Medulla oblongata (tissue), 1 donor: ENCODE data around the gene BCAS3.
"Not testable (repeated sequence)": the region's sequence is repeated elsewhere in the genome, so short reads cannot be mapped to it uniquely, and the experiment has no call there.

Experiments
- DNase-seq: peaks from one replicate; pipeline ENCODE4 v3.0.0-alpha.2; 2015; ENCODE audit errors: extremely low spot score

BCAS3 gene

DNA sequence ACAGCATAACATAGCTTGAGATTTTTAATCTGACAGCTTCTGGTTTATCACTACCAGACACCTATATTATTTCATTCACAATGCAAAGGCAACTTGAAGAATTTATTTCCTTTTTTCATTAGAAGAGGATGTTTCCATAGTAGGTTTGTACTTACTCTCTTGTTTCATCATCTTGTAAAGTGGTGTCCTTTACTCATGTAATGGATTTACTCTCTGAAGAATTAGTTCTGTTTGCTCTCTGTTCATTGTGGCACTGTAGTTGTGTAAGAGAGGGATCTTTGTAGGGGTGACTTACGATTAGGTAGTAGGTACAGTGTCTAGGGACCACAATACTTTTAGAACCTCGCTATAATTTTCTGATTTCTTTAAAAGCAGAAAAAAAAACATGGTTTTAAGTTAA, 256.1 kb downstream of the BCAS3 start:
- no peak for DNase-seq

DNA sequence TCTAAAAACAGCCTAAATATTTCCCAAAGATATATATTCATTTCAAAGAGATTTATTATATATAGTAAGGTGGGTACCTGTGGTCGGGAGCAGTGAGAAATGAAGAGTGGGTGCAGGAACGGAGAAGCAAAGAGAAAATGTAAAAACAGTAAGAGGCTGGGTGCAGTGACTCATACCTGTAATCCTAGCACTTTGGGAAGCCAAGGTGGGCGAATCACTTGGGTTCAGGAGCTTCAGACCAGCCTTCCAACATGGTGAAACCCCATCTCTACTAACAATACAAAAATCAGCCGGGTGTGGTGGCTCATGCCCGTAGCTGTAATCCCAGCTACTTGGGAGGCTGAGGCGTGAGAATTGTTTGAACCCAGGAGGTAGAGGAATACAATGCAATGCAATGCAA, 257.1 kb downstream of the BCAS3 start:
- no peak for DNase-seq

DNA sequence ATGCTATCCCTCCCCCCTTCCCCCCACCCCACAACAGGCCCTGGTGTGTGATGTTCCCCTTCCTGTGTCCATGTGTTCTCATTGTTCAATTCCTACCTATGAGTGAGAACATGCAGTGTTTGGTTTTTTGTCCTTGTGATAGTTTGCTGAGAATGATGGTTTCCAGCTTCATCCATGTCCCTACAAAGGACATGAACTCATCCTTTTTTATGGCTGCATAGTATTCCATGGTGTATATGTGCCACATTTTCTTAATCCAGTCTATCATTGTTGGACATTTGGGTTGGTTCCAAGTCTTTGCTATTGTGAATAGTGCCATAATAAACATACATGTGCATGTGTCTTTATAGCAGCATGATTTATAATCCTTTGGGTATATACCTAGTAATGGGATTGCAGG, 258.3 kb downstream of the BCAS3 start:
- DNase-seq: not testable (repeated sequence)

DNA sequence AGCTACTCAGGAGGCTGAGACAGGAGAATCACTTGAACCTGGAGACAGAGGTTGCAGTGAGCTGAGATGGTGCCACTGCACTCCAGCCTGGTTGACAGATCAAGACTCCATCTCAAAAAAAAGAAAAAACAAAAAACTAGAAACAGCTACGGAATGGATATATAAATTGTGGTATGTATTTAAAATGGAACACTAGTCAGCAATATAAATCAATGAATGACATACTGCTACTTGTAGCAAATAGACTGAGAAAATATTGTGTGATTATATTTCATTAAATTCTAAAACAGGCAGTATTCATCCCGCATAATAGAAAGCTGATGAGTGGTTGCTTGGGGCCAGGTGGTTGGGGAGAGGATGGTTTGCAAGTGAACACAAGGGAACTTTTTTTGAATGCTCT, 261.7 kb downstream of the BCAS3 start:
- DNase-seq: no peak

DNA sequence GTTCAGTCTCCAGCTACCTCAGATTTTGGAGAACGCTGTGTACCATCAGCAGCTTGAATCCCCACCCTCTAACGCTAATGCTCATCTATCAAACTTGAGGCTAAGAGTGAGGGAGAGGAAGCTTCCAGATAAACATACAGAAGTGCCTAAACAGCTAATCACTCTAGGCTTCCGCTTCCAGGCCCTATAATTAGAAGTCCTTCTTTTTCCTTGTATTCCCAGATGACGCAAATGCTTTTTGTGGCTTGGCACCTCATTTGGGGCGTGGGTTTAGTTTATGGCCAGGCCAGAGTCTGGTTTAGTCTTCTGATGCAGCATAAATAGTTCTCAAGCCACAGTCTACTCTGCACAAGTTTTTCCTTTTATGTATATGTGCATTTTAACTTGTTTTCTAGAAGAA, 263.4 kb downstream of the BCAS3 start:
- DNase-seq: peak; percentile 2

DNA sequence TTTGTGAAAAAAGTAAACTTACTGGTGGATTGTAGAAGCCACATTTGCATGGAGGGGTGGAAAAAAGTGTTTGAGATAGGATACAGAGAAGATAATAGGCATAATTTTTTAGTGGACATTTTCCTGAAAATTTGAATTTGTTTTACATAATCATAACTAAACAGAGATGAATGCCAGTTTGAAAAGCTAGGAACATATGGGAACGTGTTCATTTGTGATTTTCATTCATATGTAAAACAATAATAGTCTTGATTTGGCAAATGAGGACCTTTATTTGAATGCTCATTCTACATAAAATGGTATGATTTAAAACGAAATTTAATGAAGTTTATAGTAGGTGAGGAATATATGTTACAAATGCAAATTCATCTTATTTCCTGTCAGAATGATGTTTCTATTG, 263.9 kb downstream of the BCAS3 start:
- no peak for DNase-seq

DNA sequence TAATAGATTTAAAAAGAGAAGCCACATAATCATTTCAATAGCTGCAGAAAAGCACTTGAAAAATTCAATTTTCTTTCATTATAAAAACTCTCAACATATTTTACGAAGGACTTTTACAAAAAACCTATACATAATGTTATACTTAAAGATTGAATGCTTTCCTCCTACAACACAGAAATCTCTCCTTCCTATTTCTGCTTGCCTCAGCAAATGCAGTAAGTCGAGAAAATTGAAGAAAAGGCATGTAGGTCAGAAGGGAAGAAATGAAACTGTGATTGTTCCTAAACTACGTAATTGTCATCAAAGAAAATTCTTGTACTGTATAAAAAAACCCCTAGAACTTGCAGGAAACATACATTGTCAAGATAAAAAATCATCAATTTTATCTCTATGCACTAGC, 267.1 kb downstream of the BCAS3 start:
- no peak for DNase-seq

DNA sequence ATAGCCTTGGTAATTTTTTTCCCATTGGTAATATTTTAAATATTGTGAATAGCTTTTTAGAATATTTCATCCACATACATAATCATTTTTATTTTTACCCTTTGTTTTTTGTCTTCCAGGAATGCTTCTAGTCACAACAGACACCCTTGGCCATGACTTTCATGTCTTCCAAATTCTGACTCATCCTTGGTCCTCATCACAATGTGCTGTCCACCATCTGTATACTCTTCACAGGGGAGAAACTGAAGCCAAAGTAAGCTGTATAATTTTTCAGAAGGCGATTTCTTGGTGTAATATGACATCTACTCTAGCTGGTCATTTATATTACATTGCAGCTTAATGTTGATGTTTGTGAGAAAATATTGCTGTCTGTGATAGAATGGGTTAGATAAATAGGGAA, 269.4 kb downstream of the BCAS3 start:
- DNase-seq: no peak

DNA sequence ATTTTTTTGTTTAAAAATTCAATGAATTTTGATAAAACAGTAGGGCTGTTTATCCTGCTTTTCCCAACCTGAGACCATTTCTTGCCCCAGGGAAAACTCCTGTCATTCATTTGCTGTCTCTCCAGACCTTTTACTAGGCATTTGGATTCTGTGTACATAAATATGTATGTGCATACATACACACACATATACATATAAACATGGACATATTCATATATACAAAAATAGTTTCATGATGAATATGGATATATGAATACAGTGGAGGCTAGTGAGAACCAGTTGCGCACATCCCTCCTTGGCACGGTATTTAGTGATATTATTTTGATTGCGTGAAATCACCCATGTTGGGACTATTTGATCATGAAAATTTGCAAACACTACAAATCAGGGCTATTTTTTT, 269.9 kb downstream of the BCAS3 start:
- no peak for DNase-seq

DNA sequence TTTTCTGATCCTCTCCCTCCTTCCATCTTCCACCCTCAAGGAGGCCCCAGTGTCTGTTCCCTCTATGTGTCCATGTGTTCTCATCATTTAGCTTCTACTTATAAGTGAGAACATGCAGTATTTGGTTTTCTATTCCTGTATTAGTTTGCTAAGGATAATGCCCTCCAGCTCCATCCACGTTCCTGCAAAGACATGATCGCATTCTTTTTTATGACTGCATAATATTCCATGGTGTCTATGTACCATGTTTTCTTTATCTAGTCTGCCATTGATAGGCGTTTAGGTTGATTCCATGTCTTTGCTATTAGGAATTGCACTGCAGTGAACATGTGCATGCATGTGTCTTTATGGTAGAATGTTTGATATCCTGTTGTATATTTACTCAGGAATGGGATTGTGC, 275.1 kb downstream of the BCAS3 start:
- DNase-seq: no peak

DNA sequence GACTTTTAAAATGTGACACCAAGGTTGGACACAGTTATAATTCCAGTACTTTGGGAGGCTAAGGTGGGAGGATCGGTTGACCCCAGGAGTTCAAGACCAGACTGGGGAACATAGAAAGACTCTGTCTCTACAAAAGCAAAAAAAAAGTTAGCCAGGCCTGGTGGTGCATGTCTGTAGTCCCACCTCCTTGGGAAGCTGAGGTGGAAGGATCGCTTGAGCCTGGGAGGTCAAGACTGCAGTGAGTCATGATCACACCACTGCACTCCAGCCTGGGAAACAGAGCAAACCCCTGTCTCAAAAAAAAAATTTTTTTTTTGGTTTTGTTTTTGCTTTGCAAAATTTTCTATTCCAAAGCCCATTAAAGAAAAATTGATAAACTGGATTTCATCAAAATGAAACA, 281.4 kb downstream of the BCAS3 start:
- no peak for DNase-seq

DNA sequence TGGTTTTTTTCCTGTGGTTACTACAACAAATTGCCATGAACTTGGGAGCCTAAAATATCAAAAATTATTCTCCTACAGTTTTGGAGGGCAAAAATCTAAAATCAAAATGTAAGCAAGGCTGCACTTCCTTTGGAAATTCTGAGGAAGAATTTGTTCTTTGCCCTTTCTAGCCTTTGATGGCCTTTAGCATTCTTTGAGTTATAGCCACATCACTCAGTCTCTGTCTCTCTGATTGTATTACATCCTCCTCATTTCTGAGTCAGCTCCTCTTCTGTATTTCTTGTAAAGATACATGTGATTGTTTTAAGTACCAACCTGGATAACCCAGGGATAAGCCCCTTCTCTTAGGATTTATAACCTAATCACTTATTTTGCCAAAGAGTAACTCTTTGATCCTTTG, 282.0 kb downstream of the BCAS3 start:
- DNase-seq: no peak

DNA sequence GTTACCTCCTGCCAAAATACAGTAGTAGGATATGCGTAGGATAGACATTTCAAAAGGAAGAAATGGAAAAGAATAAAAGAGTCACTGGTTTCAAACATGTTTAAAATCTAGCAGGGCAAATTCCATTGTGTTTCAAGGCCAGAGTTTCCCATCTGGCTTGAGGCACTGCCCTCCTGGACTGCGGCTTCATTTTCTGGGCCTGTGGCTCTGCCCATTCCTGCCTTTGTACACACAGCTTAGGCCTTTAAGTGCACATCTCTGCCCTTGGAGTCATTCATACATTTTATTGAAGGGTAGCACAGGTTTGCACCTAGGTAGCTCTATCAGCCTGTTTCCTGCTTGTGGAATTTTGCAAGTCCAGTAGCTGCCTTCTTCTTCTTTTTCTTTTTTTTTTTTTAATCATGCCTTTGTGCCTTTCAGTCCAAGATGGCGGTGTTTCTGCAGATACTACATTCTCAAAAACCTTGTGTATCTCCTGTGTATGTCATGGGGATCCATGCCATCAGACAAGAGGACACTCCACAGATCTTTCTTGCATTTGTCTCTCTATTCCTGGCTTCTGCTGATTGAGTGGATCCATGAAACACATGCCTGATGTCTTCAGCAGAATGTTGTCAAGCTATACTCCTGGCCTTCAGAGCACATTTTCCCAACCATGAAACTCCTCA, 282.9 kb downstream of the BCAS3 start:
- DNase-seq: no peak

DNA sequence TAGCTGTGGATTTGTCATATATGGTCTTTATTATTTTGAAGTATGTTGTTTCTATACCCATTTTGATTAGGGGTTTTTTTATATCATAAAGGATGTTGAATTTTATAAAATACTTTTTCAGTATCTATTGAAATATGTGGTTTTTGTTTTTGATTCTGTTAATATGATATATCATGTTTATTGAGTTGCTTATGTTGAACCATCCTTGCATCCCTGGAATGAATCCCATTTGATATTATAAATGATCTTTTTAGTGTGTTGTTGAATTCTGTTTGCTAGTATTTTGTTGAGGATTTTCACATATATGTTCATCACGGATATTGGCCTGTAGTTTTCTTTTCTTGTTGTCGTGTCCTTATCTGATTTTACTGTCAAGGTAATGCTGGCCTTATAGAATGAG, 286.5 kb downstream of the BCAS3 start:
- no peak for DNase-seq

DNA sequence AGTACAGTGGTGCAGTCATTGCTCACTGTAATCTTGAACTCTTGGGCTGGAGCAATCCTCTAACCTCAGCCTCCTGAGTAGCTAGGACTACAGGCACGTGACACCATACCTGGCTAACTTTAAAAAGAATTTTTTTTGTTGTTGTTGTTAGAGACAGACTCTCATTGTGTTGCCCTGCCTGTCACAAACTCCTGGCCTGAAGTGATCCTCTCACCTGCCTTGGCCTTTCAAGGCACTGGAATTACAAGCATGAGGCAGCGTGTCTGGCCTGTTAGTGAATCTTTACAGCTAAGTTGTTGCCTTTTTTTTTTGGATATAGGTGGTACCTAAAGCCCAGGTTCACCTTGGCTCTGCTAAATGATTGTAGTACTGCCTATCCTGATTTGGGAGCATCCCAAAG, 290.6 kb downstream of the BCAS3 start:
- DNase-seq: no peak

DNA sequence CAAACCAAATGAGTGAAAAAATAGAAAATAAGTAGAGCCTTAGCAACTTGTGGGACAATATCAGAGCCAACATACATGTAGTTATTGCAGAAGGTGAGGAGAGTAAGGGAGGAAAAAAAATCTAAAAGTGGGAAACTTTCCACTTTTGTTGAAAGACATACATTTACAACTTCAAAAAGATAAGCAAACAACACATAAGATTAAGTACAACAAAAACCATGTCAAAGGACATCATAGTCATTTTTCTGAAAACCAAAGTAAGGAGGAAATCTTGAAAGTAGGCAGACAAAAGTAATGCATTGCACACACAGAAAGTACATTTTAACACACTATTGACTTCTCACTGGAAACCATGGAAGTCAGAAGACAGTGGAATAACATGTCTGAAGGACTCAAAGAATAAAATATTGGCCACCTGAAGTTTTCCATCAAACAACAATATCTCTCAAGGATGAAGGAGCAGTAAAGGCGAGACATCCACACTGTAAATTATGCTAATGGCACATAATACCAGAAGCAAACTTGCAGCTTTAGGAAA, 291.9 kb downstream of the BCAS3 start:
- DNase-seq: no peak

DNA sequence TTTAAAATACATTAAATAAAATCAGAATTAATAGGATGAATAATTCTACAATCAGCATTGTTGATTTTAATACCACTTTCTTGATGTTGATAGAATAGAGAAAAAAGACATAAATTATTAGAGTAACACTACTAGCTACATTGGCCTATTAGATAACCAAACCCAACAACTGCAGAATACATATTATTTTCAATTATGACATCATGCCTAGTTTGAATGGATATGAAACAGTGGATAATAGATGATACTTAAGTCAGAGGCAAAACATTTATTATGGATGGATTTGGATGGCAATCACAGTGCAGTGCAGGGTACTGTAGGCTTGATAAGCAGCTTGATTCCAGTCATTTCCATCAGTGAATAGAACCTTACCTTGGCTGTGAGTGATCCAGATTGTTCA, 293.1 kb downstream of the BCAS3 start:
- no peak for DNase-seq

DNA sequence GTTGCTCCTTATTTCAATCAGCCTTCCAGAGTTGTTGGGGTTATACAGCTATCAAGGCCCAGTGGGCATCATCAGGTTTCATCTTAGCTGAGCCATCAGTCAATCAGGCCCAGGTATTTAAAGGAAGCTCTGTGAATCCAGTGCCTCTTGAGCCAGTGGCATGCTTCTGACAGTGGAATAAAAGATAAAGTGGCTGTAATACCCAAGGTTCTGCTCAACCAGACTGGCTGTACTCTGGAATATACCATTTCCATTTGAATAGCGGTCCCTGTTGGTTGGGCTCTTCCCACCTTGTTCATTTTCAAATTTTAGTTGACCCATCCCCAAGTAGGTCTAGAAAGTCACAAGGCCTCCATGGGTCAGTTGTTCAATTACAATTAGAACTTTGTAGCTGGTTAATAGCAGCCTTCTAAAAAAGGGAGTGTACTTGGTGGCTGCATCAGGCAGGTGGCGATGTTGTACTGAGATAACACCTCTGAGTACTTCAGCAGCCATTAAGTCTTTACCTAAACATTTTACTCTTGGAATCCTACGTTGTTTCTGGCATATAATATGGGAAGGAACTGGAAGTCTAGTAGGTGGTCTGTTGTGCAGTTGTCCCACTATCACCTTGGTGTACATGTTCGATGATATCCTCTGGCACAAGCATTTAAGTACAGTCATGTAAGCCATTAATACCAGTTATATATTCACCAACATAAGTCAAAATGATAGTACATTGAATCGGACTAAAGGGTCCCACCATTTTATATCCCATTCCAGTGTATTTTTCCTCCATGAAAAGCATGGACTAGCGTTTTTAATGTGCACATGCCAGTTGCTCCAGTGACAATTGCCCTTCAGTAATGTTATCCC, 294.1 kb downstream of the BCAS3 start:
- DNase-seq: peak; percentile 4

DNA sequence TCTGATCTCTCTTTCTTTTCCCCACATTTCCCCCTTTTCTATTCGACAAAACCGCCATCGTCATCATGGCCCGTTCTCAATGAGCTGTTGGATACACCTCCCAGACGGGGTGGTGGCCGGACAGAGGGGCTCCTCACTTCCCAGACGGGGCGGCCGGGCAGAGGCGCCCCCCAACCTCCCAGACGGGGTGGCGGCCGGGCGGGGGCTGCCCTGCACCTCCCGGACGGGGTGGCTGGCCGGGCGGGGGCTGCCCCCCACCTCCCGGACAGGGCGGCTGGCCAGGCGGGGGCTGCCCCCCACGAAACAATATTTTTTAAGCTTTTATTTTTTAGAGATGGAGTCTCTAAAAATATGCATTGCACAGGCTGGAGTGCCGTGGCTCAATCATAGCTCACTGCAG, 299.2 kb downstream of the BCAS3 start:
- DNase-seq: not testable (repeated sequence)

DNA sequence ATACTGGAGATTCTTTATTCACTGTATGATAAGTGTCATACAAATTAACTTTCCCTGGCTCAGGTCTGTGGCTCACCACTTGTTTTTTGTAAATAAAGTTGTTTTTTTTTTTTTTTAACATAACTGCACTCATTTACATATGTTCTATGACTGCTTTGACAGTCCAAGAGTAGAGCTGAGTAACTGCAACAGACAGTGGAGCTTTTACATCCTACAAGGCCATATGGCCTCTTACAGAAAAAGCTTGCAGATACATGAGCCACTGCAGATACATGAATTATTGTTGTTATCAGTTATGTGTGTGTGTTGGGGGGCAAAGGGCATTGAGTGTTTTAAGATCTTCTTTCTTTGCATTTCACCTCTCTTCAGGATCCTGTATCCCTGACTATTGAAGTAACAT, 311.7 kb downstream of the BCAS3 start:
- no peak for DNase-seq

DNA sequence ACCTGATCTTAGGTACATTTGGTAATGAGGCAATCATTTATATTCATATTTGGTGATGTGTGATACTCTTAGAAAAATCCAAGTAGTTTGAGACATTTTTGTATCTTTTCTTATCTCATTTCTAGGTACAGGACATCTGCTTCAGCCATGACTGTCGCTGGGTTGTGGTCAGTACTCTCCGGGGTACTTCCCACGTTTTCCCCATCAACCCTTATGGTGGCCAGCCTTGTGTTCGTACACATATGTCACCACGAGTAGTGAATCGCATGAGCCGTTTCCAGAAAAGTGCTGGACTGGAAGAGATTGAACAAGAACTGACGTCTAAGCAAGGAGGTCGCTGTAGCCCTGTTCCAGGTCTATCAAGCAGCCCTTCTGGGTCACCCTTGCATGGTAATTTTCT, 312.2 kb downstream of the BCAS3 start:
- DNase-seq: no peak

DNA sequence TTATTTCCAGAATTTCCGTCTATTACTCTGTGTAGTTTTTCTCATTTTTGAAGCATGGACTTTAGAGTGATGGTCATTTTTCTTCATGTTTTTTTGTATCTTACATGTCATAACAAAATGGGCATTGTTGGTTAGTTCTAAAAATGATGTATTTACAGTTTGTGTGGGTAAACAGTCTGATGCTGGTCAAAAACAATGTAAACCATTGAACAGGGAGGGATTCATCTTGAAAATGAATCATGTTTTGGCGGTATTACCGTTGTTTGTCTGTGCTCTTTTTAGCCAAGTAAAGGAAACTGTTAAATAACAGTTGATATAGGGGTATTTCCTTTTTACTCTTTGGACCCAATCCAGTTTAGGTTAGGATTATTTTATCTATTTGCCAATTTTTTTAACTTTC, 315.8 kb downstream of the BCAS3 start:
- no peak for DNase-seq

DNA sequence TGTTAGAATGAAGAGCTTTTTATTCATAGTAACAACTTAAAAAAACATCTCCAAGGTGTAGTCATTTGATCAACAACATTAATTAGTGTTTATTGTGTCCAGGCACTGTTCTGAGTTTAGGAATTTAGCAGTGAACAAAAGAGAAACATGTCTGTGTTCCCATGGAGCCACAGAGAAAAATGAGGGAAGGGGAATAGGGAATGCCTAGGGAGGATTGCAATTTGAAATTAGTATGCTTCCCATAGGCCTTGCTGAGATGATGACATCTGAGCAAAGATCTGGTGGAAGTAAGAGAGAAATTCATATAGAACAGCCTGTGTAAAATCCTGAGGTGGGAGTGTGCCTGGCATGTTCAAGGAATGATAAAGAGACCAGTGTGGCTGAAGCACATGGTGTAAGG, 318.0 kb downstream of the BCAS3 start:
- DNase-seq: no peak
